Common myeloid progenitor, CD34-positive (primary cell): Measurements from ENCODE around the gene CCDC24.

Experiments used
- CTCF ChIA-PET: fragments of 350-600 bp; sonication (Branson Sonifier 250); formaldehyde crosslinking; loops from one replicate; lab custom pipeline; 2021; ENCODE audit warnings: antibody characterized with exemption; lab: Charles Lee
- POLR2A ChIA-PET: fragments of 350-600 bp; sonication (Branson Sonifier 250); formaldehyde crosslinking; loops from one replicate; lab custom pipeline; 2021; ENCODE audit warnings: antibody characterized with exemption; lab: Charles Lee
- DNase-seq, 3 donors: peaks; one replicate each; pipeline versions ENCODE4 v3.0.0 to v3.0.0-alpha.2; 2013
- H3K27ac ChIP-seq, 2 experiments: 1 replicate in 1 of 2; 2 replicates in 1 of 2; pipeline ENCODE4 v1.7.0; 2013; ENCODE audit warnings: inconsistent platforms in 2 of 2, low read length in 2 of 2, mild to moderate bottlenecking in 2 of 2, low read depth in 1 of 2, moderate library complexity in 1 of 2; ENCODE audit not compliant: severe bottlenecking in 2 of 2, insufficient read depth in 1 of 2, poor library complexity in 1 of 2
- H3K27me3 ChIP-seq, 5 experiments: replicated peaks in 2 of 5; 1 replicate in 3 of 5; 2 replicates in 2 of 5; pipeline versions ENCODE4 v1.6.1 to v1.7.0; 2013; ENCODE audit warnings: low read length in 4 of 5, mild to moderate bottlenecking in 2 of 5, moderate library complexity in 2 of 5, inconsistent platforms in 1 of 5; ENCODE audit not compliant: insufficient read depth in 5 of 5, control insufficient read depth in 4 of 5
- H3K36me3 ChIP-seq, 4 experiments: 1 replicate in 2 of 4; 2 replicates in 2 of 4; pipeline versions ENCODE4 v1.6.1 to v1.7.0; 2013; ENCODE audit warnings: low read length in 3 of 4, control low read depth in 1 of 4, mild to moderate bottlenecking in 1 of 4; ENCODE audit not compliant: control insufficient read depth in 4 of 4, insufficient read depth in 4 of 4
- H3K4me1 ChIP-seq, 4 experiments: 1 replicate in 3 of 4; 2 replicates in 1 of 4; pipeline versions ENCODE4 v1.6.1 to v1.7.1; 2013; ENCODE audit warnings: low read length in 3 of 4, mild to moderate bottlenecking in 3 of 4, control low read depth in 1 of 4, inconsistent platforms in 1 of 4, moderate library complexity in 1 of 4; ENCODE audit not compliant: control insufficient read depth in 4 of 4, insufficient read depth in 4 of 4; ENCODE audit errors: control extremely low read depth in 1 of 4
- H3K4me3 ChIP-seq, 7 experiments: 1 replicate in 4 of 7; 2 replicates in 3 of 7; pipeline versions ENCODE4 v1.5.1 to v1.7.0; 2013; ENCODE audit warnings: mild to moderate bottlenecking in 7 of 7, low read length in 6 of 7, moderate library complexity in 6 of 7, inconsistent platforms in 2 of 7, low read depth in 2 of 7, control low read depth in 1 of 7; ENCODE audit not compliant: insufficient read depth in 4 of 7, control insufficient read depth in 1 of 7; ENCODE audit errors: extremely low read depth in 1 of 7
- H3K9me3 ChIP-seq, 5 experiments: 1 replicate in 4 of 5; 2 replicates in 1 of 5; pipeline versions ENCODE4 v1.6.1 to v1.7.1; 2013; ENCODE audit warnings: low read length in 4 of 5, mild to moderate bottlenecking in 2 of 5, inconsistent platforms in 1 of 5, low read depth in 1 of 5, moderate library complexity in 1 of 5; ENCODE audit not compliant: control insufficient read depth in 4 of 5, insufficient read depth in 2 of 5; ENCODE audit errors: control extremely low read depth in 1 of 5
- WGBS: methylation state at CpG from one replicate; pipeline ENCODE4 v1.1.5; 2013; ENCODE audit not compliant: insufficient coverage; 5-methylcytosine and 5-hydroxymethylcytosine counted together

Gene CCDC24

DNA sequence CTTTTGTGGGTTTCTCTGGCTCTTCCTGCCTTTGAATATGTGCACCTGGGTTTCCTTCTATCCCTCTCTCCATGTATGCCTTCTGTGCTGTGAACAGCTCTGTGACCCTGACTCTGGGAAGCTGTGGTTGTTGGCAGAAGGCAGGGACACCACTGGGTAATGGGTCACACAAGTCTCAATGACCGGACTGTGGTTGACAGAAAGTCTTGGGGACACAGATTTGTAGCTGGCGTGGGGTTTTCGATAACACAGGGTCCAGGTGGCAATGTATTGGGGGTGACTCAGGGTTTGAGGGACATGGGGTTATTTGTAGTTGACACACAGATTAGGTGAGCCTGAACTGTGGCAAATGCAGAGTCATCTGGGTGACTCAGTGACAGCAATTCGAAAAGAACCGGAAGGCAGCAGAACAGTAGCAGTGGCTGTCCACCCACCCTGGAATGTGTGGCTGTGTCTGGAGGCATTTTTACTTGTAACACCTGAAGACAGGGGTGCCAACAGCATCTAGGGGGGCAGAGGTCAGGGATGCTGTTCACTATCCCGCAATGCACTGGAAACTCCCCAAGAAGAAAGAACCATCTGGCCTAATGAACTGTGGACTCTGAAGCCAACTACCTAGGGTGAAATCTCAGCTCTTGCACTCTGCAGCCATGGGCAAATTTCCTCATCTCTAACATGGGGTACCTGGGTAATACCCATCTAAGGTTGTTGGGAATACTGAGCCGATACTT is 52.8 kb downstream of the CCDC24 start:
- H3K4me1 ChIP-seq, result peaks cover 5 to 48% (median 25%) of the 10 kb centered on the region in 4 experiments
- 93% methylated on average over 7 of the region's 7 CpGs for WGBS
- CTCF ChIA-PET, result interaction anchor here (0.8 to 10.9 kb wide), 8 partner anchors 8 to 43 kb away, joined by 3 to 93 read pairs (median 4); no protein-coding TSS in a partner anchor

DNA sequence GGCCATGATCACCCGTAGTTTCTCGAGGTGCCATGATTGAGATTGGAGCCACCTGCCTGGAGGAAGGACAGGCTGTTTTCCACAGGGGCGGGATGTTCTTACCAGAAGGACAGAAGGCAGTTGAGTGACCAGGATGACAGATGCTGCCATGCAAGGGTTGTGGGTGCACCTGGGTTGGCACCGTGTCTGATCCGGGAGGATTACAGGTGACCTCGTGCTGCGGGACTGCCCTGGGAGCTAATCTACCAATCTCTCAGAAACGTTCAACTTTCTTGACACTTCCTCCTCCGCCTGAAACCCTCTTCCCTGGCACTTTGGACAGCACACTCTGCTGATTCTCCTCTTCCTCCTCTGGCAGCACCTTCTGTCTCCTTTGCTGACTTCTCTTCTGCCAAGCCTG is 53.7 kb downstream of the CCDC24 start:
- H3K4me3 ChIP-seq, result no peak overlapping the region
- no peaks in the 10 kb centered on the region for H3K27me3 ChIP-seq
- POLR2A ChIA-PET, result no interaction called here
- no peak for DNase-seq
- H3K27ac ChIP-seq, result no peak overlapping the region
- H3K9me3 ChIP-seq, result no peaks in the 10 kb centered on the region
- H3K4me1 ChIP-seq, result peaks cover 5 to 47% (median 25%) of the 10 kb centered on the region in 4 experiments
- H3K36me3 ChIP-seq, result no peaks in the 10 kb centered on the region
- CTCF ChIA-PET, result interaction anchor here (0.8 to 10.9 kb wide), 5 partner anchors 9 to 39 kb away, joined by 4 to 93 read pairs (median 5); no protein-coding TSS in a partner anchor
- WGBS, result 85% methylated on average over 9 of the region's 9 CpGs

More for the DNA sequence above, 52.8 kb downstream of the CCDC24 start:
- H3K4me3 ChIP-seq, result no peak overlapping the region
- no peak overlapping the region for H3K27ac ChIP-seq
- no peaks in the 10 kb centered on the region for H3K9me3 ChIP-seq
- H3K36me3 ChIP-seq, result no peaks in the 10 kb centered on the region
- POLR2A ChIA-PET, result no interaction called here
- DNase-seq, result peak in 1 of 3 donors; percentile 25
- no peaks in the 10 kb centered on the region for H3K27me3 ChIP-seq
